Measurements from ENCODE around the gene RUNX2. TPM values are rescaled to one million over a fixed set of nuclear protein-coding genes. Genes with fewer than 3 reads are reported as not detected.

The RUNX2 gene
- total RNA-seq, 1 donor from 2014 or later = 0.41 TPM

GRCh38 chr6:45681860-45682511 is 353.9 kb downstream of the RUNX2 start:
- no peak for FAIRE-seq
- no peak for DNase-seq (ENCODE audit: low spot score in 2 of 2)

- DNase-seq (ENCODE audit: low spot score in 2 of 2) (no peak), FAIRE-seq (no peak)
Measured at GRCh38 chr6:45684476-45684875, 356.3 kb downstream of the RUNX2 start.

- DNase-seq (ENCODE audit: low spot score in 2 of 2) = no peak
- FAIRE-seq = no peak
Measured at GRCh38 chr6:45685076-45685475, 356.9 kb downstream of the RUNX2 start.

GRCh38 chr6:45686841-45687569 is 358.9 kb downstream of the RUNX2 start:
- no peak for DNase-seq (ENCODE audit: low spot score in 2 of 2)
- FAIRE-seq = no peak

- DNase-seq (ENCODE audit: low spot score in 2 of 2) (no peak), FAIRE-seq (no peak)
Measured at GRCh38 chr6:45687570-45687969, 359.4 kb downstream of the RUNX2 start.

- FAIRE-seq (no peak), DNase-seq (ENCODE audit: low spot score in 2 of 2) (no peak)
Measured at GRCh38 chr6:45688180-45688579, 360.1 kb downstream of the RUNX2 start.

- no peak for FAIRE-seq
- no peak for DNase-seq (ENCODE audit: low spot score in 2 of 2)
Measured at GRCh38 chr6:45689926-45690615, 361.9 kb downstream of the RUNX2 start.

GRCh38 chr6:45690846-45691245 is 362.7 kb downstream of the RUNX2 start:
- DNase-seq (ENCODE audit: low spot score in 2 of 2) (no peak), FAIRE-seq (no peak)

GRCh38 chr6:45691426-45691825 is 363.3 kb downstream of the RUNX2 start:
- no peak for DNase-seq (ENCODE audit: low spot score in 2 of 2)
- FAIRE-seq = no peak

GRCh38 chr6:45692021-45692420 is 363.9 kb downstream of the RUNX2 start:
- DNase-seq (ENCODE audit: low spot score in 2 of 2) (no peak), FAIRE-seq (no peak)

- FAIRE-seq = no peak
- DNase-seq (ENCODE audit: low spot score in 2 of 2) = no peak
Measured at GRCh38 chr6:45696738-45697137, 368.6 kb downstream of the RUNX2 start.

- FAIRE-seq = no peak
- DNase-seq (ENCODE audit: low spot score in 2 of 2) = no peak
Measured at GRCh38 chr6:45697605-45698004, 369.5 kb downstream of the RUNX2 start.

GRCh38 chr6:45698046-45698445 is 369.9 kb downstream of the RUNX2 start:
- DNase-seq (ENCODE audit: low spot score in 2 of 2) (no peak), FAIRE-seq (no peak)

- DNase-seq (ENCODE audit: low spot score in 2 of 2) (no peak), FAIRE-seq (no peak)
Measured at GRCh38 chr6:45699663-45700062, 371.5 kb downstream of the RUNX2 start.

- DNase-seq (ENCODE audit: low spot score in 2 of 2) (no peak), FAIRE-seq (no peak)
Measured at GRCh38 chr6:45702849-45703739, 375.0 kb downstream of the RUNX2 start.

GRCh38 chr6:45704056-45704800 is 376.1 kb downstream of the RUNX2 start:
- DNase-seq (ENCODE audit: low spot score in 2 of 2) = no peak
- FAIRE-seq = no peak

GRCh38 chr6:45705137-45705855 is 377.2 kb downstream of the RUNX2 start:
- no peak for FAIRE-seq
- DNase-seq (ENCODE audit: low spot score in 2 of 2) = no peak

- FAIRE-seq (no peak), DNase-seq (ENCODE audit: low spot score in 2 of 2) (no peak)
Measured at GRCh38 chr6:45706319-45706718, 378.2 kb downstream of the RUNX2 start.

- no peak for DNase-seq (ENCODE audit: low spot score in 2 of 2)
- no peak for FAIRE-seq
Measured at GRCh38 chr6:45707176-45707575, 379.0 kb downstream of the RUNX2 start.
